H9 (cell line): ENCODE results near the gene DLEC1. TPM values are rescaled to one million over a fixed set of nuclear protein-coding genes. Genes with fewer than 3 reads are reported as not detected.

ENCODE experiments used
- DNase-seq: peaks from one replicate; pipeline ENCODE4 v3.0.0-alpha.2; 2017
- H2AFZ ChIP-seq: one replicate; pipeline ENCODE4 v1.6.1; 2013; ENCODE audit warnings: mild to moderate bottlenecking, low read length, control low read depth, moderate library complexity
- H2AK5ac ChIP-seq: 2 replicates; pipeline ENCODE4 v1.6.1; 2013; ENCODE audit warnings: low read length, control low read depth, mixed read lengths; ENCODE audit not compliant: insufficient read length
- H2BK120ac ChIP-seq: one replicate; pipeline ENCODE4 v1.6.1; 2013; ENCODE audit warnings: low read depth, mild to moderate bottlenecking, low read length, control low read depth, inconsistent platforms; ENCODE audit not compliant: poor library complexity, severe bottlenecking
- H2BK12ac ChIP-seq: 2 replicates; pipeline ENCODE4 v1.6.1; 2013; ENCODE audit warnings: low read length, control low read depth, mixed read lengths, low read depth; ENCODE audit not compliant: insufficient read length
- H2BK15ac ChIP-seq: 2 replicates; pipeline ENCODE4 v1.6.1; 2013; ENCODE audit warnings: low read depth, low read length, control low read depth
- H2BK20ac ChIP-seq: one replicate; pipeline ENCODE4 v1.6.1; 2013; ENCODE audit warnings: low read depth, mild to moderate bottlenecking, low read length, control low read depth, inconsistent platforms; ENCODE audit not compliant: poor library complexity, severe bottlenecking
- H2BK5ac ChIP-seq: 2 replicates; pipeline ENCODE4 v1.6.1; 2013; ENCODE audit warnings: low read length, control low read depth, mixed read lengths; ENCODE audit not compliant: insufficient read length
- H3K14ac ChIP-seq: 2 replicates; pipeline ENCODE4 v1.6.1; 2013; ENCODE audit warnings: low read length, control low read depth; ENCODE audit not compliant: insufficient read depth
- H3K18ac ChIP-seq: 2 replicates; pipeline ENCODE4 v1.6.1; 2013; ENCODE audit warnings: low read depth, mild to moderate bottlenecking, mixed read lengths, low read length, control low read depth; ENCODE audit not compliant: insufficient read length
- H3K23ac ChIP-seq: 2 replicates; pipeline ENCODE4 v1.6.1; 2013; ENCODE audit warnings: low read length, control low read depth, mixed read lengths, low read depth; ENCODE audit not compliant: insufficient read length
- H3K23me2 ChIP-seq: 2 replicates; pipeline ENCODE4 v1.6.1; 2013; ENCODE audit warnings: low read depth, mild to moderate bottlenecking, mixed read lengths, low read length, control low read depth; ENCODE audit not compliant: insufficient read length, poor library complexity, severe bottlenecking
- H3K27ac ChIP-seq: 2 replicates; pipeline ENCODE4 v1.5.1; 2013; ENCODE audit warnings: low read length, control low read depth, mixed read lengths, low read depth; ENCODE audit not compliant: insufficient read length
- H3K27me3 ChIP-seq: 2 replicates; pipeline ENCODE4 v1.6.1; 2013; ENCODE audit warnings: low read length, control low read depth, inconsistent platforms; ENCODE audit not compliant: insufficient read depth
- H3K4ac ChIP-seq: 2 replicates; pipeline ENCODE4 v1.6.1; 2013; ENCODE audit warnings: low read depth, mild to moderate bottlenecking, control low read depth, inconsistent platforms, low read length, moderate library complexity
- H3K4me1 ChIP-seq: 2 replicates; pipeline ENCODE4 v1.6.1; 2013; ENCODE audit warnings: low read length, control low read depth, inconsistent platforms; ENCODE audit not compliant: insufficient read depth
- H3K4me2 ChIP-seq: 2 replicates; pipeline ENCODE4 v1.6.1; 2013; ENCODE audit warnings: low read length, control low read depth, mixed read lengths; ENCODE audit not compliant: insufficient read length, insufficient read depth
- H3K56ac ChIP-seq: 2 replicates; pipeline ENCODE4 v1.6.1; 2013; ENCODE audit warnings: low read depth, mild to moderate bottlenecking, mixed read lengths, low read length, control low read depth; ENCODE audit not compliant: insufficient read length
- H3K79me1 ChIP-seq: 2 replicates; pipeline ENCODE4 v1.6.1; 2013; ENCODE audit warnings: low read depth, mild to moderate bottlenecking, moderate library complexity, low read length, control low read depth, inconsistent platforms; ENCODE audit not compliant: insufficient read depth, poor library complexity, severe bottlenecking
- H3K79me2 ChIP-seq: 2 replicates; pipeline ENCODE4 v1.6.1; 2013; ENCODE audit warnings: low read length, control low read depth, inconsistent platforms; ENCODE audit not compliant: insufficient read depth
- H3K9ac ChIP-seq: 2 replicates; pipeline ENCODE4 v1.6.1; 2013; ENCODE audit warnings: low read length, control low read depth, mixed read lengths; ENCODE audit not compliant: insufficient read length; ENCODE audit errors: extremely low read depth
- H3K9me3 ChIP-seq: one replicate; pipeline ENCODE4 v1.6.1; 2013; ENCODE audit warnings: low read depth, low read length, inconsistent platforms; ENCODE audit not compliant: control insufficient read depth
- H3T11ph ChIP-seq: one replicate; pipeline ENCODE4 v1.6.1; 2013; ENCODE audit warnings: mild to moderate bottlenecking, low read length, control low read depth, inconsistent platforms
- H4K20me1 ChIP-seq: one replicate; pipeline ENCODE4 v1.6.1; 2013; ENCODE audit not compliant: control insufficient read depth, insufficient read length, insufficient read depth
- H4K5ac ChIP-seq: 2 replicates; pipeline ENCODE4 v1.6.1; 2013; ENCODE audit warnings: low read depth, mild to moderate bottlenecking, mixed read lengths, low read length, control low read depth; ENCODE audit not compliant: insufficient read length
- H4K8ac ChIP-seq: replicated peaks from 2 replicates; pipeline ENCODE4 v1.6.1; 2013; ENCODE audit warnings: low read length, control low read depth, mixed read lengths, low read depth; ENCODE audit not compliant: insufficient read length
- H4K91ac ChIP-seq: 2 replicates; pipeline ENCODE4 v1.6.1; 2013; ENCODE audit warnings: low read depth, mild to moderate bottlenecking, moderate library complexity, mixed read lengths, low read length, control low read depth; ENCODE audit not compliant: insufficient read length
- H3K27ac Mint-ChIP-seq, 3 experiments: 2 replicates in 2 of 3; 3 replicates in 1 of 3; pipeline ENCODE4 v1.8.0; 2020 to 2021; ENCODE audit warnings: mixed read lengths in 3 of 3, mild to moderate bottlenecking in 1 of 3, moderate library complexity in 1 of 3
- H3K27me3 Mint-ChIP-seq: 2 replicates; pipeline ENCODE4 v1.8.0; 2021; ENCODE audit warnings: low read depth, mild to moderate bottlenecking, moderate library complexity, mixed read lengths
- H3K36me3 Mint-ChIP-seq, 3 experiments: 2 replicates in 2 of 3; 3 replicates in 1 of 3; pipeline ENCODE4 v1.8.0; 2020 to 2021; ENCODE audit warnings: low read depth in 3 of 3, mixed read lengths in 3 of 3; ENCODE audit not compliant: insufficient read depth in 1 of 3
- H3K4me1 Mint-ChIP-seq, 2 experiments: 2 replicates each; pipeline ENCODE4 v1.8.0; 2020; ENCODE audit warnings: mixed read lengths in 2 of 2
- H3K4me3 Mint-ChIP-seq, 2 experiments: 2 replicates in 1 of 2; 3 replicates in 1 of 2; pipeline ENCODE4 v1.8.0; 2020 to 2021; ENCODE audit warnings: mild to moderate bottlenecking in 2 of 2, mixed read lengths in 2 of 2, moderate library complexity in 1 of 2
- H3K9me3 Mint-ChIP-seq, 2 experiments: 2 replicates in 1 of 2; 3 replicates in 1 of 2; pipeline ENCODE4 v1.8.0; 2020; ENCODE audit warnings: mild to moderate bottlenecking in 2 of 2, mixed read lengths in 2 of 2, moderate library complexity in 1 of 2
- CTCF ChIP-seq: fragments of 200-600 bp; sonication (generic); conservative IDR thresholded peaks from 3 replicates; pipeline ENCODE4 v1.8.0; 2021; ENCODE audit warnings: antibody characterized with exemption, mild to moderate bottlenecking
- WGBS: extraction: QIAGEN DNeasy Blood & Tissue Kit; methylation state at CpG from one replicate; pipeline ENCODE4 v1.1.7; 2013; ENCODE audit warnings: missing lambda C conversion rate, low lambda C conversion rate, mixed read lengths; ENCODE audit not compliant: insufficient read length; ENCODE audit errors: extremely low coverage; 5-methylcytosine and 5-hydroxymethylcytosine counted together
- total RNA-seq: library from RNA; stranded (reverse); gene quantifications from 2 replicates; pipeline ENCODE4 v1.2.1, GENCODE V29; 2021

Gene DLEC1
- total RNA-seq, 1 experiment from 2014 or later = 2.1 TPM

- no peaks in the 10 kb centered on the region; the same call in 1 of the 2 replicates for H3K27me3 Mint-ChIP-seq
- no peak overlapping the region for H3K4me3 Mint-ChIP-seq
- no peak overlapping the region for H3K4ac ChIP-seq
- no peaks in the 10 kb centered on the region for H3K9me3 Mint-ChIP-seq
- H2BK15ac ChIP-seq = no peak overlapping the region
- no peak overlapping the region for H2AFZ ChIP-seq
- H3K4me1 Mint-ChIP-seq = peaks cover 0 to 4% of the 10 kb centered on the region in 2 experiments; a peak in 2 of 4 replicates
- no peak overlapping the region for H2BK120ac ChIP-seq
- H3K23me2 ChIP-seq = no peaks in the 10 kb centered on the region
- H3K4me1 ChIP-seq = no peaks in the 10 kb centered on the region
- H3K4me2 ChIP-seq = no peak overlapping the region
- no peaks in the 10 kb centered on the region for H3K27me3 ChIP-seq
- H3K36me3 Mint-ChIP-seq = no peaks in the 10 kb centered on the region
- no peak overlapping the region for H4K5ac ChIP-seq
- H3K9me3 ChIP-seq = no peaks in the 10 kb centered on the region
- H4K20me1 ChIP-seq = no peaks in the 10 kb centered on the region
- H3K23ac ChIP-seq = no peak overlapping the region
- no peak overlapping the region for H2BK20ac ChIP-seq
- H2AK5ac ChIP-seq = no peak overlapping the region
- H3K27ac ChIP-seq = no peak overlapping the region
- H4K91ac ChIP-seq = no peak overlapping the region
- H3T11ph ChIP-seq = no peak overlapping the region
- no peak overlapping the region for H2BK12ac ChIP-seq
- no peaks in the 10 kb centered on the region for H3K79me1 ChIP-seq
- no peak overlapping the region for H3K14ac ChIP-seq
- H3K18ac ChIP-seq = no peak overlapping the region
- no CpG with 5 or more reads among the region's 2 CpGs for WGBS
- H3K9ac ChIP-seq = no peak overlapping the region
- no peak for DNase-seq
- H4K8ac ChIP-seq = no peak overlapping the region
- H3K56ac ChIP-seq = no peak overlapping the region
- no peaks in the 10 kb centered on the region for H3K79me2 ChIP-seq
- no peak overlapping the region for H2BK5ac ChIP-seq
- TF ChIP-seq CTCF = no peak
- H3K27ac Mint-ChIP-seq = no peak overlapping the region
These were observed 115.7 kb downstream of the DLEC1 start for GRCh38 chr3:38154625-38155255.
